Measurements from ENCODE around the gene AMOTL1. TPM values are rescaled to one million over a fixed set of nuclear protein-coding genes. Genes with fewer than 3 reads are reported as not detected.

The AMOTL1 gene
- total RNA-seq, 4 donors from 2014 or later: 150 to 393 (median 244) TPM

- no peaks in the 10 kb centered on the region for H3K36me3 ChIP-seq
- H3K9me3 ChIP-seq: no peaks in the 10 kb centered on the region
- peak overlapping the region in 1 of 4 donors; percentile 21 for H3K4me3 ChIP-seq
- DNase-seq (no peak), ATAC-seq (peak in 1 of 2 donors; percentile 1)
- peak overlapping the region; percentile 63 to 98 (median 74) for H3K27ac ChIP-seq
- TF ChIP-seq CTCF (IDR thresholded peaks at IDR 0.05 in 4 of 5, conservative IDR thresholded peaks at IDR 0.05 in 1 of 5): no peak
- no peak for TF ChIP-seq POLR2A (IDR thresholded peaks at IDR 0.05)
- H3K4me1 ChIP-seq: peaks cover 77 to 80% of the 10 kb centered on the region in 2 donors
- no peaks in the 10 kb centered on the region for H3K27me3 ChIP-seq
- intact Hi-C loops (cut with DNase I; ENCODE audit: low total_unique reads) (no loop called here), in situ Hi-C loops (cut with MboI; ENCODE audit: low sequenced_read_pairs in 4 of 4) (loop anchor here in 1 of 4 donors (25.0 kb wide), 1 partner anchor 313 kb away; the partner anchor contains the start of gene ENDOD1)
Observed at GRCh38 chr11:94773842-94774241, 5.7 kb downstream of the AMOTL1 start.

- Histone ChIP-seq H3K9me3 (no peaks in the 10 kb centered on the region), H3K4me3 (peak overlapping the region in 1 of 4 donors; percentile 21), H3K4me1 (peaks cover 81 to 82% of the 10 kb centered on the region in 2 donors), H3K27me3 (no peaks in the 10 kb centered on the region), H3K27ac (peak overlapping the region; percentile 63 to 98 (median 74)), H3K36me3 (no peaks in the 10 kb centered on the region)
- intact Hi-C loops (cut with DNase I; ENCODE audit: low total_unique reads): no loop called here
- ATAC-seq: peak; percentile 59 to 85
- TF ChIP-seq POLR2A (IDR thresholded peaks at IDR 0.05): peak in 1 of 2 donors; percentile 17
- no peak for TF ChIP-seq CTCF (IDR thresholded peaks at IDR 0.05 in 4 of 5, conservative IDR thresholded peaks at IDR 0.05 in 1 of 5)
- in situ Hi-C loops (cut with MboI; ENCODE audit: low sequenced_read_pairs in 4 of 4): loop anchor here in 1 of 4 donors (25.0 kb wide), 1 partner anchor 313 kb away; the partner anchor contains the start of gene ENDOD1
- peak; percentile 68 to 77 for DNase-seq
Observed at GRCh38 chr11:94774345-94774744, 6.2 kb downstream of the AMOTL1 start.

- no peak overlapping the region for H3K4me3 ChIP-seq
- intact Hi-C loops (cut with DNase I; ENCODE audit: low total_unique reads): no loop called here
- TF ChIP-seq POLR2A (IDR thresholded peaks at IDR 0.05): no peak
- TF ChIP-seq CTCF (IDR thresholded peaks at IDR 0.05 in 4 of 5, conservative IDR thresholded peaks at IDR 0.05 in 1 of 5): no peak
- H3K36me3 ChIP-seq: no peaks in the 10 kb centered on the region
- ATAC-seq: no peak
- H3K4me1 ChIP-seq: peaks cover 84 to 85% of the 10 kb centered on the region in 2 donors
- no peaks in the 10 kb centered on the region for H3K27me3 ChIP-seq
- peak overlapping the region; percentile 63 to 98 (median 74) for H3K27ac ChIP-seq
- no peak for DNase-seq
- H3K9me3 ChIP-seq: no peaks in the 10 kb centered on the region
- in situ Hi-C loops (cut with MboI; ENCODE audit: low sequenced_read_pairs in 4 of 4): no loop called here
Observed at GRCh38 chr11:94775567-94776327, 7.6 kb downstream of the AMOTL1 start.

- TF ChIP-seq CTCF (IDR thresholded peaks at IDR 0.05 in 4 of 5, conservative IDR thresholded peaks at IDR 0.05 in 1 of 5): no peak
- no peak for TF ChIP-seq POLR2A (IDR thresholded peaks at IDR 0.05)
- Histone ChIP-seq H3K27ac (peak overlapping the region; percentile 63 to 98 (median 74)), H3K4me1 (peaks cover 84 to 85% of the 10 kb centered on the region in 2 donors), H3K9me3 (no peaks in the 10 kb centered on the region), H3K27me3 (no peaks in the 10 kb centered on the region), H3K4me3 (peak overlapping the region in 2 of 4 donors; percentile 8 to 21), H3K36me3 (no peaks in the 10 kb centered on the region)
- DNase-seq (peak in 1 of 2 donors; percentile 65), ATAC-seq (peak; percentile 45 to 71)
- intact Hi-C loops (cut with DNase I; ENCODE audit: low total_unique reads): no loop called here
- in situ Hi-C loops (cut with MboI; ENCODE audit: low sequenced_read_pairs in 4 of 4): no loop called here
Observed at GRCh38 chr11:94776351-94777321, 8.5 kb downstream of the AMOTL1 start.
